Measurements from ENCODE around the gene TXNRD2.

Gene TXNRD2

GRCh38 chr22:19851291-19852176 lies 90.1 kb downstream of the TXNRD2 start:
- Histone ChIP-seq H3K4me3 (ENCODE audit: severe bottlenecking) (no peak overlapping the region), H3K4me1 (ENCODE audit: insufficient read depth, poor library complexity, severe bottlenecking) (peaks cover 35% of the 10 kb centered on the region), H3K27me3 (ENCODE audit: insufficient read depth, poor library complexity, severe bottlenecking) (no peaks in the 10 kb centered on the region), H3K27ac (ENCODE audit: poor library complexity, severe bottlenecking) (peak overlapping the region; percentile 77), H3K36me3 (ENCODE audit: low read depth) (peaks cover 34% of the 10 kb centered on the region), H3K9me3 (ENCODE audit: severe bottlenecking) (no peaks in the 10 kb centered on the region)
- ATAC-seq (ENCODE audit: low read depth) (no peak), DNase-seq (ENCODE audit: low spot score) (no peak)
- no peak for TF ChIP-seq CTCF (IDR thresholded peaks at IDR 0.05; ENCODE audit: poor library complexity, severe bottlenecking)

- Histone ChIP-seq H3K27me3 (ENCODE audit: insufficient read depth, poor library complexity, severe bottlenecking) (no peaks in the 10 kb centered on the region), H3K4me1 (ENCODE audit: insufficient read depth, poor library complexity, severe bottlenecking) (peaks cover 35% of the 10 kb centered on the region), H3K4me3 (ENCODE audit: severe bottlenecking) (no peak overlapping the region), H3K9me3 (ENCODE audit: severe bottlenecking) (no peaks in the 10 kb centered on the region), H3K27ac (ENCODE audit: poor library complexity, severe bottlenecking) (peak overlapping the region; percentile 77), H3K36me3 (ENCODE audit: low read depth) (peaks cover 34% of the 10 kb centered on the region)
- ATAC-seq (ENCODE audit: low read depth) (no peak), DNase-seq (ENCODE audit: low spot score) (no peak)
- TF ChIP-seq CTCF (IDR thresholded peaks at IDR 0.05; ENCODE audit: poor library complexity, severe bottlenecking): no peak
These were observed 90.9 kb downstream of the TXNRD2 start for GRCh38 chr22:19850763-19851109.

- H3K4me3 ChIP-seq (ENCODE audit: severe bottlenecking): no peak overlapping the region
- TF ChIP-seq CTCF (IDR thresholded peaks at IDR 0.05; ENCODE audit: poor library complexity, severe bottlenecking): no peak
- peaks cover 34% of the 10 kb centered on the region for H3K36me3 ChIP-seq (ENCODE audit: low read depth)
- no peaks in the 10 kb centered on the region for H3K27me3 ChIP-seq (ENCODE audit: insufficient read depth, poor library complexity, severe bottlenecking)
- no peaks in the 10 kb centered on the region for H3K9me3 ChIP-seq (ENCODE audit: severe bottlenecking)
- ATAC-seq (ENCODE audit: low read depth) (peak; percentile 18; the same call in 2 of the 3 replicates), DNase-seq (ENCODE audit: low spot score) (no peak)
- peak overlapping the region; percentile 77 for H3K27ac ChIP-seq (ENCODE audit: poor library complexity, severe bottlenecking)
- H3K4me1 ChIP-seq (ENCODE audit: insufficient read depth, poor library complexity, severe bottlenecking): peaks cover 35% of the 10 kb centered on the region
These were observed 91.5 kb downstream of the TXNRD2 start for GRCh38 chr22:19849835-19850762.

- H3K36me3 ChIP-seq (ENCODE audit: low read depth): peaks cover 34% of the 10 kb centered on the region
- no peak for TF ChIP-seq CTCF (IDR thresholded peaks at IDR 0.05; ENCODE audit: poor library complexity, severe bottlenecking)
- H3K4me3 ChIP-seq (ENCODE audit: severe bottlenecking): no peak overlapping the region
- H3K27ac ChIP-seq (ENCODE audit: poor library complexity, severe bottlenecking): peak overlapping the region; percentile 77
- DNase-seq (ENCODE audit: low spot score) (peak; percentile 81), ATAC-seq (ENCODE audit: low read depth) (peak; percentile 60)
- no peaks in the 10 kb centered on the region for H3K27me3 ChIP-seq (ENCODE audit: insufficient read depth, poor library complexity, severe bottlenecking)
- no peaks in the 10 kb centered on the region for H3K9me3 ChIP-seq (ENCODE audit: severe bottlenecking)
- peaks cover 50% of the 10 kb centered on the region for H3K4me1 ChIP-seq (ENCODE audit: insufficient read depth, poor library complexity, severe bottlenecking)
These were observed 93.1 kb downstream of the TXNRD2 start for GRCh38 chr22:19848298-19849224.
